Suprapubic skin (tissue), 3 donors: Measurements from ENCODE around the gene ST7L.

Source experiments
- EP300 ChIP-seq: sonication (generic); formaldehyde crosslinking; IDR thresholded peaks from one replicate; pipeline ENCODE4 v1.6.1; 2017; ENCODE audit warnings: antibody characterized with exemption
- POLR2A ChIP-seq, 2 donors: fragments of 450-650 bp; IDR thresholded peaks; one replicate each; pipeline ENCODE4 v1.6.1; 2017; ENCODE audit warnings: antibody characterized with exemption in 2 of 2, mild to moderate bottlenecking in 2 of 2, moderate library complexity in 2 of 2
- TF ChIP-seq, protein P1 (sequence below), 2 donors: fragments of 200-600 bp in 1 of 2; fragments of 450-650 bp in 1 of 2; sonication (generic) in 1 of 2; IDR thresholded peaks; one replicate each; pipeline ENCODE4 v1.5.1; 2016 to 2019; ENCODE audit warnings: antibody characterized with exemption in 2 of 2, mild to moderate bottlenecking in 1 of 2, moderate library complexity in 1 of 2

DNA sequence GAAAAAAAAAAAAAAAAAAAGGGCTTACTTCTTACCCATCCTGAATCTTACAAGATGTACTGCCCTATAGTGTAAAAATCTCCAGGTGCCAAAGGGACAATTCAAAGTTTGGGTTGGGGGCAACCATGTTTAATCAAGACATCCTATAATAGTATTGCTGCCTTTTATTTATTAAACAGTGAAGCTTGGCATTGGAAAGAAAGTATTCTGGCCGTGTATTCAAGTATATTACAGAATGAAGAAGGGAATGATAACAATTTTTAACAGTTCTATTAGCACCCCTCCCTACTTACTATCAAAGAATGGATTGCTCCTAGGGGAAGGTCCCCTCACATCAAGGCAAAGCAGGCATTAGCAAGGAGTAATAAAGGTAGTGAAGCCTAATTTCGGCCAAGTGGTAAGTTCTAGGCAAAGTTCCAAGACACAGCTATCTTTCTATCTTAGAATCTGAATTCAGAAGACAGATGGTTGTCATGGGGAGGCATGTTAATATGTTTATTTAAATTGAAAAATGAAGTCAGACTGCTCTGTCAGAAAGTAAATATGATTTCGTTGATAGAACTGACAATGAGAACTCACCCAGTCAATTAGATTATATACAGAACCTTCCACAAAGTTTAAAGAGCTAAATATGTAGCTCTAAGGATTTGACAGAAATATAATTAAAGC lies 24.6 kb downstream of the ST7L start:
- TF ChIP-seq, protein P1, sequence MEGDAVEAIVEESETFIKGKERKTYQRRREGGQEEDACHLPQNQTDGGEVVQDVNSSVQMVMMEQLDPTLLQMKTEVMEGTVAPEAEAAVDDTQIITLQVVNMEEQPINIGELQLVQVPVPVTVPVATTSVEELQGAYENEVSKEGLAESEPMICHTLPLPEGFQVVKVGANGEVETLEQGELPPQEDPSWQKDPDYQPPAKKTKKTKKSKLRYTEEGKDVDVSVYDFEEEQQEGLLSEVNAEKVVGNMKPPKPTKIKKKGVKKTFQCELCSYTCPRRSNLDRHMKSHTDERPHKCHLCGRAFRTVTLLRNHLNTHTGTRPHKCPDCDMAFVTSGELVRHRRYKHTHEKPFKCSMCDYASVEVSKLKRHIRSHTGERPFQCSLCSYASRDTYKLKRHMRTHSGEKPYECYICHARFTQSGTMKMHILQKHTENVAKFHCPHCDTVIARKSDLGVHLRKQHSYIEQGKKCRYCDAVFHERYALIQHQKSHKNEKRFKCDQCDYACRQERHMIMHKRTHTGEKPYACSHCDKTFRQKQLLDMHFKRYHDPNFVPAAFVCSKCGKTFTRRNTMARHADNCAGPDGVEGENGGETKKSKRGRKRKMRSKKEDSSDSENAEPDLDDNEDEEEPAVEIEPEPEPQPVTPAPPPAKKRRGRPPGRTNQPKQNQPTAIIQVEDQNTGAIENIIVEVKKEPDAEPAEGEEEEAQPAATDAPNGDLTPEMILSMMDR (IDR thresholded peaks at IDR 0.05): no peak
- TF ChIP-seq POLR2A (IDR thresholded peaks at IDR 0.05): no peak
- no peak for TF ChIP-seq EP300
